Neural cell (in vitro differentiated cells): ENCODE data around the gene VAPA.

ENCODE experiments used
- CTCF ChIP-seq: fragments of 450-650 bp; IDR thresholded peaks from 2 replicates; pipeline ENCODE4 v1.5.1; 2014; ENCODE audit warnings: antibody characterized with exemption, mild to moderate bottlenecking, moderate library complexity; ENCODE audit not compliant: poor library complexity, severe bottlenecking
- EP300 ChIP-seq: fragments of 450-650 bp; conservative IDR thresholded peaks from 2 replicates; pipeline ENCODE4 v1.6.1; 2014; ENCODE audit warnings: antibody characterized with exemption, mild to moderate bottlenecking, moderate library complexity; ENCODE audit not compliant: poor library complexity, severe bottlenecking
- EZH2 ChIP-seq: fragments of 200-600, 300-800 bp; shearing (Covaris generic), sonication (generic); IDR thresholded peaks from 2 replicates; pipeline ENCODE4 v1.6.1; 2014; ENCODE audit warnings: antibody characterized with exemption, low read length, borderline replicate concordance, mild to moderate bottlenecking; ENCODE audit not compliant: insufficient read depth, poor library complexity, severe bottlenecking
- MXI1 ChIP-seq: fragments of 450-650 bp; conservative IDR thresholded peaks from 2 replicates; pipeline ENCODE4 v1.6.1; 2014; ENCODE audit warnings: antibody characterized with exemption, mild to moderate bottlenecking; ENCODE audit not compliant: poor library complexity, severe bottlenecking
- POLR2AphosphoS5 ChIP-seq: IDR thresholded peaks from 2 replicates; pipeline ENCODE4 v1.6.1; 2012
- RAD21 ChIP-seq: fragments of 450-650 bp; conservative IDR thresholded peaks from 2 replicates; pipeline ENCODE4 v1.6.1; 2014; ENCODE audit warnings: antibody characterized with exemption, mild to moderate bottlenecking, moderate library complexity
- REST ChIP-seq: IDR thresholded peaks from 2 replicates; pipeline ENCODE4 v1.6.1; 2012; ENCODE audit warnings: borderline replicate concordance
- SMC3 ChIP-seq: fragments of 450-650 bp; conservative IDR thresholded peaks from 2 replicates; pipeline ENCODE4 v1.6.1; 2014; ENCODE audit warnings: antibody characterized with exemption, mild to moderate bottlenecking, moderate library complexity; ENCODE audit not compliant: poor library complexity
- TAF1 ChIP-seq: IDR thresholded peaks from 2 replicates; pipeline ENCODE4 v1.6.1; 2012; ENCODE audit warnings: low read depth

GRCh38 chr18:9968081-9968848 lies 54.4 kb downstream of the VAPA start:
- TF ChIP-seq CTCF (no peak), EZH2 (no peak), RAD21 (no peak), POLR2AphosphoS5 (no peak), MXI1 (no peak), REST (no peak), TAF1 (no peak), EP300 (no peak), SMC3 (no peak)
